AG09319 (cell line): Measurements from ENCODE around the gene RALGPS1.

Experiments
- DNase-seq: peaks from one replicate; pipeline ENCODE4 v3.0.0-alpha.2; 2010; ENCODE audit warnings: low read depth; ENCODE audit errors: extremely low read depth
- CTCF ChIP-seq: IDR thresholded peaks from 2 replicates; pipeline ENCODE4 v1.5.1; 2011; ENCODE audit warnings: low read depth, mild to moderate bottlenecking, inconsistent platforms, low read length, moderate library complexity

Gene RALGPS1

GRCh38 chr9:126907058-126907457, 7.5 kb upstream of the RALGPS1 start:
- no peak for DNase-seq
- TF ChIP-seq CTCF, result no peak

- no peak for TF ChIP-seq CTCF
- no peak for DNase-seq
Observed at GRCh38 chr9:126915281-126915816, 767 bp downstream of the RALGPS1 start.

GRCh38 chr9:126915846-126916543, 1.4 kb downstream of the RALGPS1 start:
- no peak for DNase-seq
- no peak for TF ChIP-seq CTCF

GRCh38 chr9:126916909-126917308, 2.3 kb downstream of the RALGPS1 start:
- no peak for DNase-seq
- no peak; the same call in 1 of the 2 replicates for TF ChIP-seq CTCF

- no peak for TF ChIP-seq CTCF
Observed at GRCh38 chr9:126919193-126919592, 4.6 kb downstream of the RALGPS1 start.

GRCh38 chr9:126925876-126926275, 11.3 kb downstream of the RALGPS1 start:
- no peak for TF ChIP-seq CTCF
- no peak for DNase-seq

More at GRCh38 chr9:126919193-126919592, 4.6 kb downstream of the RALGPS1 start:
- no peak for DNase-seq

- TF ChIP-seq CTCF, result no peak
- no peak for DNase-seq
Observed at GRCh38 chr9:126926364-126926763, 11.8 kb downstream of the RALGPS1 start.
